LNCAP (cell line): ENCODE results near the gene FBXO24.

Experiments
- TF ChIP-seq, protein P1 (sequence below): fragments of 450-650 bp; IDR thresholded peaks from 2 replicates; pipeline ENCODE4 v1.5.1; 2017; ENCODE audit warnings: mild to moderate bottlenecking

Gene FBXO24

DNA sequence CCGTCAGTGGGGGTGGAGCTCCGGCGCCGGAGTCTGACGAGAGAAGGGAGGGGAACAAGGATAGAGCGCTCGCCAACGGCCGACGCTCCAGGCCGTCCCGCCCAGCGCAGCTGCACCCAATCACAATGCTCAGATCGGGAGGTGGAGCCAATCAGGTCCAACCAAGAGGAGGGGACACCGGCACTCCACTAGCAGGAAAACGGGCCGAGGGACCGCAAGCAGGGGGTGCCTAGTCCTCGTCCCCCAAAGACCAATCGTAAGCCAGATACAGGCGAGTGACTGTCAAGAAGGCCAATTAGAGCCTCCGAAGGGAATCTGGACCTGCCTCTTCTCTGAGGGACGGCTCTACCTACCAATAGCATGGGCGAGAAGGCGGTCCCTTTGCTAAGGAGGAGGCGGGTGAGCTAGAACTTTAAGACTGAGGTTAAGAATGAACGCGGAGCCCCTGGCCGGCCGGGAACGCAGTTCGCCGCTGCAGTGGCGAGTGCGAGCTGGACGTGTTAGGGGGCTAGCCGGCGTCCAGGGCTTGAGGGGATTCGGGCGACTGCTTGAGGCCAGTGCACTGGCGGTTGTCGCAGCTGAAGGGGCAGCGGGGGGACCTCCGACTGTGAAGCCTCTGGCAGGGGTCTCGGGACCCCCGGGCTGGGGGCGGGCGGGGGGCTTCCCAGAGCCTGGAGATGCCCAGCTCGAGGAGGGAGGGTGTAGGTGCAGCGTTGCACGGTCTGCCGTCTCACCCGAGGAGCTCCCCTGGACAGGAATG lies at the start of gene FBXO24:
Gene FBXO24, plus strand, starts transcription at position 63 of the 760 bp plus-strand sequence. Its CDS starts 298 bp downstream, at position 361.
- TF ChIP-seq, protein P1, sequence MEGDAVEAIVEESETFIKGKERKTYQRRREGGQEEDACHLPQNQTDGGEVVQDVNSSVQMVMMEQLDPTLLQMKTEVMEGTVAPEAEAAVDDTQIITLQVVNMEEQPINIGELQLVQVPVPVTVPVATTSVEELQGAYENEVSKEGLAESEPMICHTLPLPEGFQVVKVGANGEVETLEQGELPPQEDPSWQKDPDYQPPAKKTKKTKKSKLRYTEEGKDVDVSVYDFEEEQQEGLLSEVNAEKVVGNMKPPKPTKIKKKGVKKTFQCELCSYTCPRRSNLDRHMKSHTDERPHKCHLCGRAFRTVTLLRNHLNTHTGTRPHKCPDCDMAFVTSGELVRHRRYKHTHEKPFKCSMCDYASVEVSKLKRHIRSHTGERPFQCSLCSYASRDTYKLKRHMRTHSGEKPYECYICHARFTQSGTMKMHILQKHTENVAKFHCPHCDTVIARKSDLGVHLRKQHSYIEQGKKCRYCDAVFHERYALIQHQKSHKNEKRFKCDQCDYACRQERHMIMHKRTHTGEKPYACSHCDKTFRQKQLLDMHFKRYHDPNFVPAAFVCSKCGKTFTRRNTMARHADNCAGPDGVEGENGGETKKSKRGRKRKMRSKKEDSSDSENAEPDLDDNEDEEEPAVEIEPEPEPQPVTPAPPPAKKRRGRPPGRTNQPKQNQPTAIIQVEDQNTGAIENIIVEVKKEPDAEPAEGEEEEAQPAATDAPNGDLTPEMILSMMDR = no peak

GRCh38 chr7:100538348-100538653 lies 47.8 kb upstream of the FBXO24 start:
- TF ChIP-seq, protein P1 = no peak

DNA sequence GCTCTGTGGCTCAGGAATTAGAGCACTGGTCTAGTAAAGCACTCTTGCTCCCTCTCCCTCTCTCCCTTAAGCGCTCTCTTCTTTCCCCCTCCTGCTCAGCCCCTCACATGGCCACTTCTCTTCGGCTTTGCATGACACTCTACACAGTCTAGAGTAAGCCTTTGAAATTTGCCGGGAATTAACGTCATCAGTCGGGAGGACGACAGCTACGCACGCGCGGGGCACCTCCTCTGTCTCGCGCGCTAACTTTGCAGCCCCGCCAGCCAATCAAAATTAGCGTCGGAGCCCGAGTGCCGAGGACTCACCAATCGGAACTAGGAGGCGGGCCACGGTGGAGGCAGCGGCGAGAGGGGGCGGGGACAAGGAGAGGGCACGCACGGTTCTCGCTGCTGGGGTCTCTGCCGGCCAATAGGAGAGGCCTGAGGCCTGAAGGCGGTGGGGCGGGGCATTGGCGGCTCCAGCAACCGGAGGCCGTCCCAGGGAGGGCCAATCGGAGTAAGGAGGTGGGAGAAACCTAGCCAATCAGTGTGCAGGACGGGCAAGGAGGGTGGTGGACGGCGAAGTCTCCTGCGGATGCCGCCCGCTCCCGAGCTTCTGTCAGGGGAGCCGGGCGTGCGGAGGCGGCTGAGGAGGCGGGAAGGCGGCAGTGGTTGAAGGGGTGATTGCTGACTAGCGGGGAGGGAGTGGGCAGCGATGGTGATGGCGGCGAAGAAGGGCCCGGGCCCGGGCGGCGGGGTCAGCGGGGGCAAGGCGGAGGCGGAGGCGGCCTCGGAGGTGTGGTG lies 47.3 kb upstream of the FBXO24 start, which contains the start of gene AGFG2:
Gene AGFG2, plus strand, starts transcription at position 550 of the 782 bp plus-strand sequence. Its CDS starts 144 bp downstream, at position 694.
- TF ChIP-seq, protein P1 = no peak

GRCh38 chr7:100539436-100540006 lies 46.6 kb upstream of the FBXO24 start:
- TF ChIP-seq, protein P1 = no peak

DNA sequence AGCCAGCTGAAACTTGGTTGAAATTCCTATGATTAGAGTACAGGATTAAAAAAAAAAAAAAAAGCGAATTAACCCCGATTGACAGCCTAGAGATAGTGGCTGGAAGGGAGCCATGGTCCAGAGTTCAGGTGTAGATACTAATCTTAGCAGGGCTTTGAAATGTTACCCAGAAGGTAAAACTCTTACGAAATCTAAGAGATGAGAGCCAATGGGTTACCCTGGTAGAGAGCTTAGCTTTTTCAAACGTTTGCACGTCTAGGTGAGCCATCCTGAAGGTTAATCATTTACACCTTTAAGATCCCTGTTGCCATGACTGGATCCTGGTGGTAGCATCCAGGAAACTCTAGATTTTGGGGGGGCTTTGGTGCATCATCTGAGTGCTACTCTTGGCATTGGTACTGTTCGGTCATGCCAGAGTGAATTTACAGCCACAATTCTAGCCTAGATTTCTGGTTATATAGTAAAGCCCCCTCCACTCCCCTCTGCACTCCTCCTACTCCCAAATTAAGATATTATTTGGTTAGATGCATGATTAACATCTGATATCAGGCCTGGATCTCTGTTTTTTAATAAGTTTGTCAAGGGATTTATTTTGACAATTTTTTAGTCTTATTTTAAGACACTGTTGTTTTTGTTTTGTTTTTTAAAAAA lies 45.9 kb upstream of the FBXO24 start:
- TF ChIP-seq, protein P1 = no peak

DNA sequence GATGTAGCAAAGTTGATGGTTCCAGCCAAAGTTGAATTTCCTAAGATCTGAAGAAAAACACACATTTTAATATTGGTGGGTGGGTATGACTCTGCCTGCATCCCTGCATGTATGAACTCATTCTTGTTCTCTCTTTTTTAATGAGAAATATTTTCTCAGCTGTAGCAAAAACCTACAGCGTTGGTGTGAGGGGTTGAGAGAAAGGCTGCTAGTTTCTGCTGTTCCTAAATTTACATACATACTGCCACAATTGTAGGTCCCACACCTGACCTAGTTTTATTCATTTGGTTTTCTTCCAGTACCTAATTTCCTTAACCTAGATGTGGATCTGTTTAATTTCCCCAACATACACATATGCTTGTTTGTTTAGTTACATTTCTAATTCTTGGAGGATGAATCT lies 42.5 kb upstream of the FBXO24 start:
- TF ChIP-seq, protein P1 = no peak

- TF ChIP-seq, protein P1 = no peak
Measured at GRCh38 chr7:100544386-100544785, 41.7 kb upstream of the FBXO24 start.
